Endothelial cell of umbilical vein (primary cell): Measurements from ENCODE around the gene ITGB3BP. TPM values are rescaled to one million over a fixed set of nuclear protein-coding genes. Genes with fewer than 3 reads are reported as not detected.

Experiments
- BruUV-seq: library from RNA; stranded (reverse); fragments of 400-500 nt; replicated peaks from 2 replicates; lab custom pipeline; 2021; lab: Mats Ljungman, UMichigan
- CTCF ChIA-PET: fragments of 300-600, 350-600 bp; sonication (Branson Sonifier 250); formaldehyde crosslinking; loops from one replicate; lab custom pipeline; 2021; ENCODE audit warnings: antibody characterized with exemption, inconsistent platforms; lab: Charles Lee
- POLR2A ChIA-PET: fragments of 300-600, 350-600 bp; sonication (Branson Sonifier 250); formaldehyde crosslinking; loops from one replicate; lab custom pipeline; 2021; ENCODE audit warnings: antibody characterized with exemption, inconsistent platforms; lab: Charles Lee
- DNase-seq: peaks from one replicate; pipeline ENCODE4 v3.0.0-alpha.2; 2011; ENCODE audit warnings: low read depth, low spot score
- FAIRE-seq: peaks from 2 replicates; lab custom pipeline; 2011; peaks lifted over from hg19 to GRCh38; lab: Jason Lieb, UNC
- H2AFZ ChIP-seq: 2 replicates; pipeline ENCODE4 v1.6.0; 2012; ENCODE audit warnings: low read depth, low read length, control low read depth, inconsistent platforms
- H3K27ac ChIP-seq: 2 replicates; pipeline ENCODE4 v1.5.1; 2011; ENCODE audit warnings: low read depth, mild to moderate bottlenecking, control low read depth, low read length, moderate library complexity; ENCODE audit not compliant: insufficient read depth
- H3K27me3 ChIP-seq, 2 experiments: 2 replicates each; pipeline versions ENCODE4 v1.6.0 to v1.6.1; 2011; ENCODE audit warnings: low read length in 2 of 2, mixed read lengths in 1 of 2; ENCODE audit not compliant: control insufficient read depth in 2 of 2, insufficient read depth in 2 of 2
- H3K36me3 ChIP-seq, 2 experiments: 2 replicates in 1 of 2; 3 replicates in 1 of 2; pipeline ENCODE4 v1.5.1; 2011; ENCODE audit warnings: low read length in 2 of 2, mild to moderate bottlenecking in 1 of 2, moderate library complexity in 1 of 2; ENCODE audit not compliant: control insufficient read depth in 2 of 2, insufficient read depth in 2 of 2; ENCODE audit errors: extremely low read depth in 1 of 2
- H3K4me1 ChIP-seq: 3 replicates; pipeline ENCODE4 v1.5.1; 2011; ENCODE audit warnings: mild to moderate bottlenecking, low read length; ENCODE audit not compliant: control insufficient read depth, insufficient read depth; ENCODE audit errors: extremely low read depth
- H3K4me2 ChIP-seq: 2 replicates; pipeline ENCODE4 v1.6.1; 2011; ENCODE audit warnings: low read length, control low read depth, mixed read lengths; ENCODE audit not compliant: insufficient read depth
- H3K4me3 ChIP-seq, 3 experiments: fragments of 200-600 bp in 1 of 3; sonication (generic), shearing (Covaris generic) in 1 of 3; replicated peaks in 1 of 3; 2 replicates each; pipeline ENCODE4 v1.5.1; 2011 to 2016; ENCODE audit warnings: control low read depth in 3 of 3, low read length in 3 of 3, mild to moderate bottlenecking in 2 of 3, inconsistent platforms in 1 of 3, low read depth in 1 of 3, moderate library complexity in 1 of 3; ENCODE audit not compliant: insufficient read depth in 1 of 3
- H3K79me2 ChIP-seq: 2 replicates; pipeline ENCODE4 v1.6.0; 2012; ENCODE audit warnings: low read length, inconsistent platforms; ENCODE audit not compliant: control insufficient read depth, insufficient read depth
- H3K9ac ChIP-seq: replicated peaks from 2 replicates; pipeline ENCODE3; 2011; ENCODE audit warnings: low read length, control low read depth; ENCODE audit not compliant: insufficient read depth; ENCODE audit errors: extremely low read depth
- H3K9me1 ChIP-seq: replicated peaks from 3 replicates; pipeline ENCODE4 v1.6.0; 2011; ENCODE audit warnings: mild to moderate bottlenecking, low read length; ENCODE audit not compliant: control insufficient read depth, insufficient read depth; ENCODE audit errors: extremely low read depth
- H3K9me3 ChIP-seq: replicated peaks from 2 replicates; pipeline ENCODE4 v1.5.1; 2012; ENCODE audit warnings: low read length, inconsistent platforms; ENCODE audit not compliant: control insufficient read depth, insufficient read depth
- H4K20me1 ChIP-seq: replicated peaks from 2 replicates; pipeline ENCODE3; 2011; ENCODE audit warnings: mild to moderate bottlenecking, low read length; ENCODE audit not compliant: control insufficient read depth, insufficient read depth; ENCODE audit errors: extremely low read depth
- CTCF ChIP-seq, 2 donors: IDR thresholded peaks; 1 replicate in 1 of 2; 2 replicates in 1 of 2; pipeline ENCODE4 v1.5.1; 2011; ENCODE audit warnings: low read length in 2 of 2, mild to moderate bottlenecking in 2 of 2, moderate library complexity in 2 of 2, control low read depth in 1 of 2, inconsistent platforms in 1 of 2, low read depth in 1 of 2; ENCODE audit not compliant: insufficient read depth in 1 of 2; ENCODE audit errors: extremely low read depth in 1 of 2
- EZH2 ChIP-seq: IDR thresholded peaks from 2 replicates; pipeline ENCODE4 v1.6.1; 2012; ENCODE audit warnings: borderline replicate concordance, low read depth, mild to moderate bottlenecking, moderate library complexity, low read length, inconsistent platforms; ENCODE audit not compliant: severe bottlenecking
- FOS ChIP-seq: IDR thresholded peaks from 2 replicates; pipeline ENCODE4 v1.6.1; 2011; ENCODE audit warnings: mild to moderate bottlenecking, low read length, moderate library complexity, borderline replicate concordance; ENCODE audit not compliant: insufficient read depth
- GATA2 ChIP-seq: IDR thresholded peaks from 2 replicates; pipeline ENCODE4 v1.7.0; 2011; ENCODE audit warnings: low read depth, mild to moderate bottlenecking, moderate library complexity, mixed read lengths, low read length; ENCODE audit not compliant: insufficient read length, insufficient read depth
- JUN ChIP-seq: IDR thresholded peaks from 2 replicates; pipeline ENCODE4 v1.6.1; 2011; ENCODE audit warnings: borderline replicate concordance, low read depth; ENCODE audit not compliant: insufficient read length, insufficient read depth
- MAX ChIP-seq: IDR thresholded peaks from 2 replicates; pipeline ENCODE4 v1.6.1; 2011; ENCODE audit not compliant: insufficient read depth, insufficient read length
- POLR2A ChIP-seq: IDR thresholded peaks from 2 replicates; pipeline ENCODE4 v1.6.1; 2012; ENCODE audit warnings: low read depth, mild to moderate bottlenecking, control low read depth, low read length
- POLR2AphosphoS5 ChIP-seq: IDR thresholded peaks from 2 replicates; pipeline ENCODE4 v1.6.1; 2012; ENCODE audit warnings: low read depth, mild to moderate bottlenecking, control low read depth, low read length, moderate library complexity; ENCODE audit not compliant: insufficient read depth
- dilution Hi-C: fragments of 300-500 bp; cut with MboI; formaldehyde crosslinking; loops from one replicate; pipeline ENCODE4 v1.15.0; 2019; ENCODE audit warnings: low sequenced_read_pairs; ENCODE audit not compliant: extremely low pct_ligation_motif_present
- intact Hi-C: fragments of 100-400 bp; cut with micrococcal nuclease; formaldehyde crosslinking; loops from one replicate; pipeline ENCODE4 v1.10.0; 2022
- polyA plus RNA-seq, 4 experiments: library from polyadenylated mRNA; depleted of rRNA in 3 of 4; stranded (reverse) in 3 of 4; unstranded in 1 of 4; fragments of >200 nt; gene quantifications; 2 replicates each; pipeline versions ENCODE4 v1.2.1 to v1.2.3, GENCODE V29; 2011 to 2012; ENCODE audit warnings: missing spikeins in 1 of 4
- total RNA-seq: library from RNA; stranded (reverse); gene quantifications from 2 replicates; pipeline ENCODE4 v1.2.3, GENCODE V29; 2021

The ITGB3BP gene
- total and polyA plus RNA-seq, 2 donors (not counting 3 experiments of a cell fraction or from before 2014, with no cell fraction given): 5.3 to 24.4 TPM

- DNase-seq: no peak
- TF ChIP-seq GATA2: no peak
- no peak for TF ChIP-seq POLR2AphosphoS5
- no peak for TF ChIP-seq EZH2
- TF ChIP-seq CTCF (IDR thresholded peaks at IDR 0.05; ENCODE audit: extremely low read depth in 1 of 2, insufficient read depth in 1 of 2, low read depth in 1 of 2, low read length in 2 of 2): no peak
- no peak for TF ChIP-seq POLR2A
- H3K4me1 ChIP-seq: peaks cover 13% of the 10 kb centered on the region
- H3K27me3 ChIP-seq: no peaks in the 10 kb centered on the region
- peak overlapping the region; percentile 82 for H3K4me2 ChIP-seq
- H3K36me3 ChIP-seq: no peaks in the 10 kb centered on the region
- peak overlapping the region; percentile 82 for H3K27ac ChIP-seq
- CTCF ChIA-PET: interaction anchor here (0.8 to 3.4 kb wide), 4 partner anchors 14 to 197 kb away, joined by 3 to 11 read pairs (median 4); no protein-coding TSS in a partner anchor
- H3K4me3 ChIP-seq: peak overlapping the region; percentile 55 to 95 (median 75)
- intact Hi-C loops: loop anchor here (1.0 to 2.0 kb wide), 2 partner anchors 156 to 197 kb away; partner anchors contain the start of gene ALG6
- no peak for FAIRE-seq
- peak overlapping the region; percentile 86 for H2AFZ ChIP-seq
- H3K9ac ChIP-seq: peak overlapping the region; percentile 87
- H3K9me3 ChIP-seq: no peaks in the 10 kb centered on the region
- POLR2A ChIA-PET: no interaction called here
- H3K9me1 ChIP-seq: no peaks in the 10 kb centered on the region
- dilution Hi-C loops: no loop called here
- BruUV-seq: TSS peak; percentile 65
- H4K20me1 ChIP-seq: no peaks in the 10 kb centered on the region
- H3K79me2 ChIP-seq: peaks cover 11% of the 10 kb centered on the region
Observed at GRCh38 chr1:63523738-63524137, 713 bp upstream of the ITGB3BP start.

GRCh38 chr1:63516629-63517028 is 6.4 kb downstream of the ITGB3BP start:
- H3K27ac ChIP-seq: no peak overlapping the region
- FAIRE-seq (no peak), DNase-seq (no peak)
- BruUV-seq: no TSS peak
- H3K36me3 ChIP-seq: no peaks in the 10 kb centered on the region
- H3K4me1 ChIP-seq: no peaks in the 10 kb centered on the region
- dilution Hi-C loops: no loop called here
- intact Hi-C loops: no loop called here
- ChIA-PET POLR2A (no interaction called here), CTCF (no interaction called here)
- H3K4me2 ChIP-seq: no peak overlapping the region
- TF ChIP-seq JUN: no peak
- TF ChIP-seq EZH2: no peak
- TF ChIP-seq CTCF (IDR thresholded peaks at IDR 0.05; ENCODE audit: extremely low read depth in 1 of 2, insufficient read depth in 1 of 2, low read depth in 1 of 2, low read length in 2 of 2): no peak
- TF ChIP-seq FOS: no peak
- TF ChIP-seq MAX: no peak
- no peak for TF ChIP-seq GATA2
- no peaks in the 10 kb centered on the region for H3K9me1 ChIP-seq
- H3K79me2 ChIP-seq: peaks cover 2% of the 10 kb centered on the region
- H3K4me3 ChIP-seq: no peak overlapping the region
- no peak overlapping the region for H2AFZ ChIP-seq
- H3K9me3 ChIP-seq: no peaks in the 10 kb centered on the region
- no peak overlapping the region for H3K9ac ChIP-seq
- no peaks in the 10 kb centered on the region for H3K27me3 ChIP-seq
- H4K20me1 ChIP-seq: no peaks in the 10 kb centered on the region
